ENCODE results near the gene ADGRF5. TPM values are rescaled to one million over a fixed set of nuclear protein-coding genes. Genes with fewer than 3 reads are reported as not detected.

Gene ADGRF5
- total and polyA plus RNA-seq, 10 of the 15 experiments (the other 5 are each of a cell fraction or from before 2014, with no cell fraction given): 0.01 to 0.13 TPM; not detected in 8

GRCh38 chr6:46888578-46888977 is 33.2 kb downstream of the ADGRF5 start (continued):
- no peak for TF ChIP-seq PBX3 (IDR thresholded peaks at IDR 0.05; ENCODE audit: insufficient replicate concordance, low read depth, low read length)

GRCh38 chr6:46888031-46888430 is 33.7 kb downstream of the ADGRF5 start:
- ATAC-seq: no peak
- in situ Hi-C loops (cut with MboI) (no loop called here), intact Hi-C loops (cut with micrococcal nuclease; ENCODE audit: unreplicated experiment) (no loop called here)
- CTCF ChIA-PET: no interaction called here
- no peak overlapping the region for H3K27ac ChIP-seq (ENCODE audit: control insufficient read depth, insufficient read depth)
- no peaks in the 10 kb centered on the region; a peak in 1 of 4 replicates for H3K27me3 ChIP-seq (replicated peaks in 1 of 2; ENCODE audit: control insufficient read depth in 2 of 2, insufficient read depth in 2 of 2, low read length in 1 of 2)
- no peaks in the 10 kb centered on the region for H3K79me2 ChIP-seq (ENCODE audit: control insufficient read depth, insufficient read depth, low read length)
- H3K36me3 ChIP-seq (ENCODE audit: control insufficient read depth in 2 of 2, insufficient read depth in 2 of 2, low read length in 1 of 2): no peaks in the 10 kb centered on the region
- no peak for FAIRE-seq
- SMC1A ChIA-PET (ENCODE audit: uncharacterized antibody, unreplicated experiment): no interaction called here
- no peak overlapping the region for H3K4me2 ChIP-seq (ENCODE audit: control insufficient read depth, insufficient read depth)
- no peak overlapping the region for H2AFZ ChIP-seq (ENCODE audit: control insufficient read depth, low read depth, low read length)
- POLR2A ChIA-PET: no interaction called here
- H3K9me3 ChIP-seq (replicated peaks; ENCODE audit: control insufficient read depth, insufficient read depth, low read length): no peaks in the 10 kb centered on the region
- WGBS (ENCODE audit: insufficient coverage, insufficient replicate concordance, low lambda C conversion rate, missing lambda C conversion rate): 23% methylated on average over 3 of the region's 3 CpGs
- H3K4me3 ChIP-seq: no peak overlapping the region
- BruUV-seq (replicated peaks): no TSS peak
- no peaks in the 10 kb centered on the region for H4K20me1 ChIP-seq (ENCODE audit: control insufficient read depth, insufficient read depth)
- RAD21 ChIA-PET (ENCODE audit: unreplicated experiment): no interaction called here
- no peak overlapping the region for H3K9ac ChIP-seq (ENCODE audit: control insufficient read depth, insufficient read depth, low read length)
- DNase-seq (ENCODE audit: low read depth, low spot score): no peak
- H3K4me1 ChIP-seq (ENCODE audit: control insufficient read depth, insufficient read depth, low read length): no peaks in the 10 kb centered on the region
- no peak for TF ChIP-seq BCL11A (IDR thresholded peaks at IDR 0.05; ENCODE audit: low read depth, low read length)
- TF ChIP-seq RAD51 (IDR thresholded peaks at IDR 0.05): no peak
- no peak for TF ChIP-seq FOS (IDR thresholded peaks at IDR 0.05; ENCODE audit: borderline replicate concordance, extremely low read depth, insufficient read length)
- no peak for TF ChIP-seq SMC3 (IDR thresholded peaks at IDR 0.05; ENCODE audit: borderline replicate concordance, low read length)
- no peak for TF ChIP-seq RCOR1 (conservative IDR thresholded peaks at IDR 0.05; ENCODE audit: low read depth, low read length)
- no peak for TF ChIP-seq IKZF2 (IDR thresholded peaks at IDR 0.05)
- TF ChIP-seq NBN (IDR thresholded peaks at IDR 0.05): no peak
- TF ChIP-seq ZNF592 (IDR thresholded peaks at IDR 0.05): no peak
- TF ChIP-seq ZBTB11 (CRISPR knock-in tag; IDR thresholded peaks at IDR 0.05): no peak
- no peak for TF ChIP-seq RELA (IDR thresholded peaks at IDR 0.05; ENCODE audit: borderline replicate concordance, partially characterized antibody)
- no peak for TF ChIP-seq SMAD1 (IDR thresholded peaks at IDR 0.05; ENCODE audit: low read depth, partially characterized antibody)
- TF ChIP-seq WRNIP1 (IDR thresholded peaks at IDR 0.05; ENCODE audit: borderline replicate concordance, low read depth, low read length): no peak
- TF ChIP-seq ZNF274 (IDR thresholded peaks at IDR 0.05; ENCODE audit: insufficient read depth, insufficient read length): no peak

Measured in GM12878 (cell line).